Thyroid gland (tissue), 4 donors: Measurements from ENCODE around the gene SPON1. TPM values are rescaled to one million over a fixed set of nuclear protein-coding genes. Genes with fewer than 3 reads are reported as not detected.
"Not testable (repeated sequence)": the region's sequence is repeated elsewhere in the genome, so short reads cannot be mapped to it uniquely, and the experiment has no call there.

ENCODE experiments used
- DNase-seq, 2 donors: peaks; one replicate each; pipeline ENCODE4 v3.0.0-alpha.2; 2019
- H3K27ac ChIP-seq, 3 donors: fragments of 200-600 bp; sonication (generic); 1 replicate in 2 of 3; 2 replicates in 1 of 3; pipeline ENCODE4 v1.5.1; 2016 to 2019; ENCODE audit warnings: mild to moderate bottlenecking in 1 of 3, moderate library complexity in 1 of 3
- H3K27me3 ChIP-seq: fragments of 200-600 bp; sonication (generic); one replicate; pipeline ENCODE4 v1.5.1; 2019
- H3K36me3 ChIP-seq, 2 donors: fragments of 200-600 bp; sonication (generic); one replicate each; pipeline ENCODE4 v1.5.1; 2016 to 2019
- H3K4me1 ChIP-seq, 2 donors: fragments of 200-600 bp; sonication (generic); one replicate each; pipeline ENCODE4 v1.5.1; 2017 to 2019
- H3K4me3 ChIP-seq, 3 donors: fragments of 200-600 bp; sonication (generic); replicated peaks in 1 of 3; 1 replicate in 2 of 3; 2 replicates in 1 of 3; pipeline ENCODE4 v1.5.1; 2016; ENCODE audit warnings: mild to moderate bottlenecking in 1 of 3
- H3K9me3 ChIP-seq: fragments of 200-600 bp; sonication (generic); one replicate; pipeline ENCODE4 v1.5.1; 2017
- POLR2A ChIP-seq, 2 donors: fragments of 450-650 bp; IDR thresholded peaks; one replicate each; pipeline ENCODE4 v1.6.1; 2017; ENCODE audit warnings: antibody characterized with exemption in 2 of 2, mild to moderate bottlenecking in 2 of 2, moderate library complexity in 1 of 2
- WGBS, 2 donors: methylation state at CpG; one replicate each; pipeline ENCODE4 v1.1.5; 2017; 5-methylcytosine and 5-hydroxymethylcytosine counted together
- intact Hi-C: fragments of 100-400 bp; cut with DNase I; formaldehyde crosslinking; loops from one replicate; pipeline ENCODE4 v1.15.1; 2023
- total RNA-seq, 4 donors: library from RNA; depleted of rRNA; stranded (reverse); fragments of >200 nt; gene quantifications; one replicate each; pipeline ENCODE4 v1.2.3, GENCODE V29; 2016
- TF ChIP-seq, protein P1 (sequence below), 6 experiments: fragments of 200-600 bp in 3 of 6; fragments of 450-650 bp in 3 of 6; sonication (generic) in 3 of 6; IDR thresholded peaks; one replicate each; pipeline ENCODE4 v1.5.1; 2016 to 2019; ENCODE audit warnings: antibody characterized with exemption in 6 of 6, mild to moderate bottlenecking in 2 of 6, inconsistent platforms in 1 of 6, moderate library complexity in 1 of 6

The SPON1 gene
- total RNA-seq, 4 donors from 2014 or later: 7.3 to 14.9 (median 10.9) TPM

DNA sequence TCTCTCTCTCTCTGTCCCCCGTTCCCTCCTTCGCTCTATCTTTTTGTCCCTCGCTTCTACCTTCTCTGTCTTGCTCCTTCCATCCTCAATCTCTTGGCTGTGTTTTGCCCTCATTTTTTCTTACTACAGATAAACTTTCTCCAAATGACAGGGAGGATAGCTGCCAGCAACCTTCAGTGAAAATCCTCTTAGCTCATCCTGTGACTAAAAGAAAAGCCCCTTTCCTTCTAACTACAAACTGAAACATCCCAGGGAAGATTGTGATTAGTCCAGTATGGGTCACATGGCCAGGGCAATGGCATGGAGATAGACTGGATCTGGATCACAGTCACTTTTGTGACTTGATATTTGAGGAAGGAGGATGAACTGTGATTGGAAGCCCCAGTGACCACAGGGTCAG is 10.4 kb downstream of the SPON1 start:
- Histone ChIP-seq H3K36me3 (no peaks in the 10 kb centered on the region), H3K4me1 (no peaks in the 10 kb centered on the region), H3K9me3 (no peaks in the 10 kb centered on the region), H3K4me3 (no peak overlapping the region), H3K27me3 (no peaks in the 10 kb centered on the region), H3K27ac (no peak overlapping the region)
- WGBS, 2 donors: 92 to 95% methylated on average over 3 of the region's 3 CpGs
- intact Hi-C loops: no loop called here
- no peak for DNase-seq
- TF ChIP-seq, protein P1, sequence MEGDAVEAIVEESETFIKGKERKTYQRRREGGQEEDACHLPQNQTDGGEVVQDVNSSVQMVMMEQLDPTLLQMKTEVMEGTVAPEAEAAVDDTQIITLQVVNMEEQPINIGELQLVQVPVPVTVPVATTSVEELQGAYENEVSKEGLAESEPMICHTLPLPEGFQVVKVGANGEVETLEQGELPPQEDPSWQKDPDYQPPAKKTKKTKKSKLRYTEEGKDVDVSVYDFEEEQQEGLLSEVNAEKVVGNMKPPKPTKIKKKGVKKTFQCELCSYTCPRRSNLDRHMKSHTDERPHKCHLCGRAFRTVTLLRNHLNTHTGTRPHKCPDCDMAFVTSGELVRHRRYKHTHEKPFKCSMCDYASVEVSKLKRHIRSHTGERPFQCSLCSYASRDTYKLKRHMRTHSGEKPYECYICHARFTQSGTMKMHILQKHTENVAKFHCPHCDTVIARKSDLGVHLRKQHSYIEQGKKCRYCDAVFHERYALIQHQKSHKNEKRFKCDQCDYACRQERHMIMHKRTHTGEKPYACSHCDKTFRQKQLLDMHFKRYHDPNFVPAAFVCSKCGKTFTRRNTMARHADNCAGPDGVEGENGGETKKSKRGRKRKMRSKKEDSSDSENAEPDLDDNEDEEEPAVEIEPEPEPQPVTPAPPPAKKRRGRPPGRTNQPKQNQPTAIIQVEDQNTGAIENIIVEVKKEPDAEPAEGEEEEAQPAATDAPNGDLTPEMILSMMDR (IDR thresholded peaks at IDR 0.05): no peak

DNA sequence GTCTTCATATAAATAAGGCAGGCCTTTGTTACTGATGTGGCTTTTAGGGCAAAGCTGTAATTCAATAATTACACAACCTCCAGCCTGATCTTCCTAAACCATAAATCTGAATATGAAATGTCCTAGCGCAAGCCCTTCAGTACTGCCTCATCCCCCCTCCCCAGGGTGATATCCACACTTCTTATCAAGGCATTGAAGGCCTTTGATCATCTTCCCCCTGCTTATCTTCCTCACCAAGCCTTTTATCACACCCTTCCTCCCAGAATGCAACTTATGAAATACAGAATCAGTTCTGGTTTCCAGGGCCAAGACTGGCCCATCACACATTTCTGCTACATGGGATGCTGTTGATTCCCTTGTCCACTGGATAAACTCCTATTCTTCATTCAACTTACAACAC is 12.1 kb downstream of the SPON1 start:
- Histone ChIP-seq H3K27me3 (no peaks in the 10 kb centered on the region), H3K4me3 (no peak overlapping the region), H3K9me3 (no peaks in the 10 kb centered on the region), H3K27ac (no peak overlapping the region), H3K36me3 (no peaks in the 10 kb centered on the region), H3K4me1 (no peaks in the 10 kb centered on the region)
- TF ChIP-seq POLR2A (IDR thresholded peaks at IDR 0.05): no peak
- TF ChIP-seq, protein P1 (IDR thresholded peaks at IDR 0.05): no peak
- intact Hi-C loops: no loop called here
- WGBS, 2 donors: 90 to 93% methylated on average over 1 of the region's 1 CpG
- DNase-seq: no peak

DNA sequence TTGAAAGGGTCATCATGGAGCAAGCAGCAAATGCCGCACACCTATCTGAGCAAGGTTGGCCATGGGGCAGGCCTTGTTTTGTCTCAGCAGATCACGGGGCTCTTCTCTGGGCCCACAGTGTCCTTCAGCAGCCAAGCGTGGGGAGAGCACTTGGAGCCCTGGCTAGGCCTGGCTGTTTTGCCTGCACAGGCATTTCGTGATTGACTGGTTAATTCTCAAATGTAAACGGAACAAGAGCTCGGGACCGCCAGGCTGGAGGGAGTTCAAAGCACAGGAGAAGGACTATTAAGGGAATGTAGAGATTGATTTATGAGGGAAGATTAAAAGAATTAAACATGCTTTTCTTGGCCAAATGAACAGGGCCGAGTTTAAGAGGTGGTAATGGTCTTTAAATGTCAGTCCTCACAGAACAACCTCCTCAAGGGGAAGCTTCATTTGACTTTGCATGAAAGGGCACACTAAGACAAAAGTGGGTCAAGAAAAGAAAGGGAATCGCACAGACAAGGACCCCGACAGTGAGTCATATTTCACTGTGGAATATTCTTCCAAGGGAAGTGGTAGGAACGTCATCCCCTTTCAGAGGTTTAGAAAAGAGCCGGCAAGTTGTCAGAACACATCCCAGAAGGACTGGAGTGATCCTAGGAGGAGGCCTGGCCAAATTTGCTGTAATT is 20.7 kb downstream of the SPON1 start:
- intact Hi-C loops: no loop called here
- 44 to 50% methylated on average over 11 to 12 of the region's 12 CpGs for WGBS, 2 donors
- DNase-seq: peak; percentile 54 to 58

DNA sequence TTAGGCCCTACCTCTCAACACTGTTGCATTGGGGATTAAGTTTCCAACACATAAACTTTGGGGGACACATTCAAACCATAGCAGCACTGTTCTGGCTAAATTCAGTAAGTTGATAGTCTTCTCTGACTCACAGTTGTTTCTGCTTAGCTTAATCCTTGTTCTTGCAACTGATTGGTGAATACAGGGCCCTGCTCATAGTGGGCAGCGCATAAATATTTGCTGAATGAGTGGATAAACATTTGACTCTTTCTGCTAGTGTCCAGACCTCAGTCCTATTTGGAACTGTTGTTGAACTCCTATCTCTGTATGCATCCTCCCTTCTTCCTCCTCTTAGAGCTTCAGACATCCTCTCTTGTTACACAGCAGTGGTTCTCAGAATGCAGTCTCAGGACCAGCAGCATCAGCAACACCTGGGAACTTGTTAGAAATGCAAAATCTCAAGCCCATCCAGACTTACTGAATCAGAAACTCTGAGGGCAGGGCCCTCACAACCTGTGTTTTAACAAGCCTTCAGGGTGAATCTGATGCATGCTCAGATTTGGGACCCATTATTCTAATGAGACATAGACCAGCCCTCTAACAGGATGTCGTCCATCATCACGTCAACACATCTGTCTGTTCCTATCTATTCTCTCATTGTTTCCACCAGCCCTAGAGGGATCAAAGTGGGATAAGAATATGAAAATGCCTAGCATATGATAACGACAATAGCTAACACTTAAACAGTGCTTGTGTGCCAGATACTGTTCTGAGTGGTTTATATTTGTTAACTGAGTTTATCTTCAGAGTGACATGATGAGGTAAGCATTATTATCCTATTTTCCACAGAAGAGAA is 22.3 kb downstream of the SPON1 start:
- Histone ChIP-seq H3K4me3 (no peak overlapping the region), H3K36me3 (no peaks in the 10 kb centered on the region), H3K27ac (no peak overlapping the region), H3K4me1 (no peaks in the 10 kb centered on the region), H3K9me3 (no peaks in the 10 kb centered on the region), H3K27me3 (no peaks in the 10 kb centered on the region)
- WGBS, 2 donors: 83 to 88% methylated on average over 4 of the region's 4 CpGs
- intact Hi-C loops: no loop called here
- TF ChIP-seq, protein P1 (IDR thresholded peaks at IDR 0.05): no peak
- no peak for TF ChIP-seq POLR2A (IDR thresholded peaks at IDR 0.05)
- DNase-seq: no peak

More for the DNA sequence above, 20.7 kb downstream of the SPON1 start:
- no peaks in the 10 kb centered on the region for H3K4me1 ChIP-seq
- no peak overlapping the region for H3K4me3 ChIP-seq
- TF ChIP-seq, protein P1 (IDR thresholded peaks at IDR 0.05): no peak
- no peak for TF ChIP-seq POLR2A (IDR thresholded peaks at IDR 0.05)
- H3K9me3 ChIP-seq: no peaks in the 10 kb centered on the region
- H3K27me3 ChIP-seq: no peaks in the 10 kb centered on the region
- no peak overlapping the region for H3K27ac ChIP-seq
- H3K36me3 ChIP-seq: no peaks in the 10 kb centered on the region

DNA sequence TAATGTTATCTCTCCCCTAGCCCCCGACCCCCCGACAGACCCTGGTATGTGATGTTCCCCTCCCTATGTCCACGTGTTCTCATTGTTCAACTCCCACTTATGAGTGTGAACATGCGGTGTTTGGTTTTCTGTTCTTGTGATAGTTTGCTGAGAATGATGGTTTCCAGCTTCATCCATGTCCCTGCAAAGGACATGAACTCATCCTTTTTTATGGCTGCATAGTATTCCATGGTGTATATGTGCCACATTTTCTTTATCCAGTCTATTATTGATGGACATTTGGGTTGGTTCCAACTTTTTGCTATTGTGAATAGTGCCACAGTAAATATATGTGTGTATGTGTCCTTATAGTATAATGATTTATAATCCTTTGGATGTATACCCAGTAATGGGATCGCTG is 24.2 kb downstream of the SPON1 start:
- H3K27me3 ChIP-seq, H3K4me1 ChIP-seq, H3K36me3 ChIP-seq, H3K4me3 ChIP-seq, H3K9me3 ChIP-seq, intact Hi-C loops, DNase-seq, H3K27ac ChIP-seq: not testable (repeated sequence)
- WGBS, 2 donors: 96 to 98% methylated on average over 5 of the region's 5 CpGs

DNA sequence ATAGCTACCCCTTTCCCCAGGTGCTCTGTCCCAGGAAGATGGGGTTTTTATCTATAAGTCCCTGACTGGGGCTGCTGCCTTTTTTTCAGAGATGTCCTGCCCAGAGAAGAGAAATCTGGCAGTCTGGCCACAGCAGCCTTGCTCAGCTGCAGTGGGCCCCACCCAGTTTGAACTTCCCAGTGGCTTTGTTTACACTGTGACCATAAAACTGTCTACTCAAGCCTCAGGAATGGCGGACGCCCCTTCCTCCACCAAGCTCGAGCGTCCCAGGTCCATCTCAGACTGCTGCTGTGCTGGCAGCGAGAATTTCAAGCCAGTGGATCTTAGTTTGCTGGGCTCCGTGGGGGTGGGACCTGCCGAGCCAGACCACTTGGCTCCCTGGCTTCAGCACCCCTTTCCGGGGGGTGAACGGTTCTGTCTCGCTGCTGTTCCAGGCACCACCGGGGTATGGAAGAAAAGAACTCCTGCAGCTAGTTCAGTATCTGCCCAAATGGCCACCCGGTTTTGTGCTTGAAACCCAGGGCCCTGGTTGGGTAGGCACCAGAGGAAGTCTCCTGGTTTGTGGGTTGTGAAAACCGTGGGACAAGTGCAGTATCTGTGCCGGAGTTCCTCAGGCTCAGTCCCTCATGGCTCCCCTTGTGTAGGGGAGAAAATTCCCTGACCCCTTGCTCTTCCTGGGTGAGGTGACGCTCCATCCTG is 29.8 kb downstream of the SPON1 start:
- H3K4me3 ChIP-seq, H3K9me3 ChIP-seq, H3K4me1 ChIP-seq, H3K36me3 ChIP-seq, H3K27me3 ChIP-seq, H3K27ac ChIP-seq, intact Hi-C loops, DNase-seq: not testable (repeated sequence)
- 83 to 89% methylated on average over 6 to 15 of the region's 15 CpGs for WGBS, 2 donors
